Karpas-422 (cell line): ENCODE results near the gene PKNOX2. TPM values are rescaled to one million over a fixed set of nuclear protein-coding genes. Genes with fewer than 3 reads are reported as not detected.

Experiments used
- DNase-seq: peaks from one replicate; pipeline ENCODE4 v3.0.0-alpha.2; 2015
- H2AFZ ChIP-seq: fragments of 200-600 bp; sonication (generic); 2 replicates; pipeline ENCODE4 v1.6.1; 2014; ENCODE audit warnings: antibody characterized with exemption, low read length, mixed read lengths
- H3K27ac ChIP-seq: fragments of 200-600 bp; sonication (generic); 2 replicates; pipeline ENCODE4 v1.5.1; 2014; ENCODE audit warnings: mild to moderate bottlenecking, low read length, moderate library complexity
- H3K27me3 ChIP-seq: fragments of 200-600 bp; sonication (generic); 2 replicates; pipeline ENCODE4 v1.6.1; 2014; ENCODE audit warnings: low read length, mixed read lengths
- H3K36me3 ChIP-seq: fragments of 200-600 bp; sonication (generic); 2 replicates; pipeline ENCODE4 v1.6.1; 2014; ENCODE audit warnings: low read length, mixed read lengths; ENCODE audit not compliant: insufficient read depth
- H3K4me1 ChIP-seq: fragments of 200-600 bp; sonication (generic); 2 replicates; pipeline ENCODE4 v1.6.1; 2014; ENCODE audit warnings: mild to moderate bottlenecking, low read length, mixed read lengths
- H3K4me2 ChIP-seq: fragments of 200-600 bp; sonication (generic); 2 replicates; pipeline ENCODE4 v1.6.1; 2014; ENCODE audit warnings: low read length, low read depth, mild to moderate bottlenecking; ENCODE audit not compliant: poor library complexity, severe bottlenecking
- H3K4me3 ChIP-seq: fragments of 200-600 bp; sonication (generic); 2 replicates; pipeline ENCODE4 v1.5.1; 2014; ENCODE audit warnings: mild to moderate bottlenecking, antibody characterized with exemption, low read length, mixed read lengths
- H3K79me2 ChIP-seq: fragments of 200-600 bp; sonication (generic); 2 replicates; pipeline ENCODE4 v1.6.1; 2014; ENCODE audit warnings: mild to moderate bottlenecking, low read length, mixed read lengths
- H3K9ac ChIP-seq: fragments of 200-600 bp; sonication (generic); 2 replicates; pipeline ENCODE4 v1.6.0; 2014; ENCODE audit warnings: low read length
- H3K9me2 ChIP-seq: fragments of 200-600 bp; sonication (generic), shearing (Covaris generic); replicated peaks from 2 replicates; pipeline ENCODE4 v1.6.0; 2014; ENCODE audit warnings: mild to moderate bottlenecking, low read length, moderate library complexity; ENCODE audit not compliant: insufficient read depth
- H3K9me3 ChIP-seq: fragments of 300-700, 200-600 bp; sonication (generic); 2 replicates; pipeline ENCODE4 v1.6.1; 2014; ENCODE audit warnings: low read length, mixed read lengths
- H4K20me1 ChIP-seq: fragments of 200-600 bp; sonication (generic); 2 replicates; pipeline ENCODE4 v1.6.1; 2014; ENCODE audit warnings: mild to moderate bottlenecking, antibody characterized with exemption, low read length, low read depth; ENCODE audit not compliant: insufficient read depth
- total RNA-seq: library from RNA; depleted of rRNA; stranded (reverse); fragments of >200 nt; shearing (Covaris generic); gene quantifications from 2 replicates; pipeline ENCODE4 v1.2.3, GENCODE V29; 2014; ENCODE audit warnings: low replicate concordance

PKNOX2 gene
- total RNA-seq, 1 experiment from 2014 or later, result 1.5 TPM

DNA sequence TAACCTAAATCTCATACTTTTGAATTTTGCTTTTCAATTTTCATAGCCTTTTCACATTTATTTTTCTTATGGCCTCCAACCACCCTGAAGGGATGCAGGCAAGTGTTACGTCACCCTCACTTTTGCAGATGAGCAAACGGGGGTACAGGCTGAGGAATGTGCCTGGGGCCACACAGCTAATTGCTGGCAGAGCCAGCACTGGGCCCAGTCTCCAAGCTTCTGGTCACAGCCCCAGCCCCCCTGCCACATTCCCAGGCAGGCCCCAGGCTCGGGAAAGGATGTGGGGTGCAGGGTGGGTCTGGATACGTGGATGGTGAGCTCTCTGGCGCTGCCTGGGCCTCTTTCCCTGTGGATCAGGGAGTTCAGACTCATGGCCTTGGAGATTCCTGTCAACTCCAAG lies 138.6 kb downstream of the PKNOX2 start:
- no peaks in the 10 kb centered on the region for H3K36me3 ChIP-seq
- H2AFZ ChIP-seq, result no peak overlapping the region
- no peak overlapping the region for H3K4me3 ChIP-seq
- H3K4me2 ChIP-seq, result no peak overlapping the region
- H3K27ac ChIP-seq, result no peak overlapping the region
- DNase-seq, result no peak
- no peaks in the 10 kb centered on the region for H3K9me3 ChIP-seq
- H3K9me2 ChIP-seq, result no peaks in the 10 kb centered on the region
- H3K9ac ChIP-seq, result no peak overlapping the region
- no peaks in the 10 kb centered on the region for H4K20me1 ChIP-seq
- no peaks in the 10 kb centered on the region for H3K79me2 ChIP-seq
- H3K27me3 ChIP-seq, result no peaks in the 10 kb centered on the region
- peaks cover 7% of the 10 kb centered on the region for H3K4me1 ChIP-seq

DNA sequence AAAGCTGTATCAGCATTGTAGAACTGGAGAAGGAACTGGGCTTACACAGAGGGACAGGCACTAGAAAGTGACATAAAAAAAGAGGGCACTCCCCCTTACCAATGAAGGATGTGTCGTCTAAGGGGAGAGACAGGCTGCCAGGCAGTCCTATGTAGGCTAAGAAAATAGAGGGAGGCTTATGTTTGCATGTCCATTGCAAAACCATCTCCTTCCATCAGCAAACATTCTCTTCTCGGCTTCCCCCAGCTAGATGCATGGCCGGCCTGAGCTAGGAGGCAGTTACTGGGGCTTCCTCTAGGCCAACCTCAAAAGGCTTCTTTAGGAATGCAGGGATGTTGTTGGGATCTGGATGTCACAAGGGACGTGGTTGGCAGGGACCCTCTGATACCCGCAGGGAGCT lies 139.1 kb downstream of the PKNOX2 start:
- H3K79me2 ChIP-seq, result no peaks in the 10 kb centered on the region
- H3K4me3 ChIP-seq, result no peak overlapping the region
- H3K4me2 ChIP-seq, result no peak overlapping the region
- DNase-seq, result no peak
- no peaks in the 10 kb centered on the region for H3K9me2 ChIP-seq
- H3K36me3 ChIP-seq, result no peaks in the 10 kb centered on the region
- H4K20me1 ChIP-seq, result no peaks in the 10 kb centered on the region
- peaks cover 7% of the 10 kb centered on the region for H3K4me1 ChIP-seq
- H3K9ac ChIP-seq, result no peak overlapping the region
- no peaks in the 10 kb centered on the region for H3K27me3 ChIP-seq
- H3K9me3 ChIP-seq, result no peaks in the 10 kb centered on the region
- no peak overlapping the region for H2AFZ ChIP-seq
- no peak overlapping the region for H3K27ac ChIP-seq

DNA sequence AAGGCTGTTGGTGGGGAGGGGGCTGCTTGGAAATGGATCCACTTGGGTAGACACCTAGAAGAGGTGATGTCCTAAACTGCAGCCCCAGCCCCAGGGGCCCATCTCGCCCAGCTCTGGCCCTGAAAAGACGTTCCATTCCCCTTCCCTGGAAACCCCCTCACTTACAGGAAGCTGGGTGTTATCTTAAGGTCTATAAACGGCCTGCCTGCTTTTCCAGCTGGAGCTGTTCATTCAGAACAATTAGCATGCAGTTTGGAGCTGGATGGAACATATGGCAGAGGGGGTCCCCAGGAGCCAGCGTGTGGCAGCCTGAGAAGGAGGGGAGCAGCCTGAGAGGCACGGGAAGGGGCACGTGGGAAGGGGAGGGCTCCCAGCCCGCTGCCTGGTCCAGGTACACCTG lies 139.6 kb downstream of the PKNOX2 start:
- H3K4me3 ChIP-seq, result no peak overlapping the region
- no peaks in the 10 kb centered on the region for H3K9me3 ChIP-seq
- no peaks in the 10 kb centered on the region for H3K27me3 ChIP-seq
- peaks cover 7% of the 10 kb centered on the region for H3K4me1 ChIP-seq
- H3K9me2 ChIP-seq, result no peaks in the 10 kb centered on the region
- no peaks in the 10 kb centered on the region for H3K36me3 ChIP-seq
- H4K20me1 ChIP-seq, result no peaks in the 10 kb centered on the region
- no peak for DNase-seq
- H2AFZ ChIP-seq, result no peak overlapping the region
- H3K79me2 ChIP-seq, result no peaks in the 10 kb centered on the region
- H3K4me2 ChIP-seq, result no peak overlapping the region
- H3K27ac ChIP-seq, result no peak overlapping the region
- no peak overlapping the region for H3K9ac ChIP-seq

DNA sequence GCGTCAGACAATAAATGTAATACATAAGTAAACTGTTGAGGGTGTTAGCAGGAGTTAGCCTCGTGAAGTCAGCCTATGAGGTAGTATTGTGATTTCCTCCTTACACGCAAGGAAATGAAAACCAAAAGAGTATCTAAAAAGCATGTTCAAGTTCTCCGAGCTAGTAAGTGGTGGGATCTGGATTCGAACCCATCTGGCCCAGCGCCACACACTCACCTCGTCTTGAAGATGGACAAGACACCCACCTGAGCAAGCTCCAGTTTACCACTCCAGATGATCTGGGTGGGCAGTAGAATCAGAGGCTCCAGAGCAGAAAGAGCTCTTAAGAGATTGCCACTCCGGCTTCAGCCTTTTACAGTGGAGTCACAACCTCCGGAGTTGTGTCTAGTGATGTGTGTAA lies 140.3 kb downstream of the PKNOX2 start:
- Histone ChIP-seq H3K36me3 (no peaks in the 10 kb centered on the region), H3K9me3 (no peaks in the 10 kb centered on the region), H3K27me3 (no peaks in the 10 kb centered on the region), H3K79me2 (no peaks in the 10 kb centered on the region), H3K4me1 (peaks cover 7% of the 10 kb centered on the region), H3K27ac (no peak overlapping the region), H3K9me2 (no peaks in the 10 kb centered on the region), H4K20me1 (no peaks in the 10 kb centered on the region), H2AFZ (no peak overlapping the region), H3K4me2 (no peak overlapping the region), H3K9ac (no peak overlapping the region), H3K4me3 (no peak overlapping the region)
- DNase-seq, result no peak

DNA sequence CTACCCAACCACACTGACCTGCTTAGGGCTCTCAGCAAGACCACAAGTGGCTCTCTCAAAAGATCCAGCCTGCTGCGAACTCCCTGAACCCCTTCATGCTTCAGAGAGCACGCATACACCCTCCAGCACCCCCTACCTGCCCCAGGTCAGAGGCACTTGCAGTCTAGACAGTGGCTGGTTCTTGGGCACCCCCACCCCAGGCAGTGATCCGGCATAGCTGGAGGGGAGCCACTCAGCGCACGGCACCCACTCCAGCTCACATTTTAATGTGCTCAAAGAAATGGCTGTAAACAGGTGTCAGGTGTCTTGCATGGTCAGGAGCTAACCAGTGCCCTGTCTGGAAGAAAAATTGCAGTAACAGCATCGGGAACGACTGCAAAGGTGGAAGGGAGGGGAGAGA lies 140.8 kb downstream of the PKNOX2 start:
- no peaks in the 10 kb centered on the region for H3K9me3 ChIP-seq

DNA sequence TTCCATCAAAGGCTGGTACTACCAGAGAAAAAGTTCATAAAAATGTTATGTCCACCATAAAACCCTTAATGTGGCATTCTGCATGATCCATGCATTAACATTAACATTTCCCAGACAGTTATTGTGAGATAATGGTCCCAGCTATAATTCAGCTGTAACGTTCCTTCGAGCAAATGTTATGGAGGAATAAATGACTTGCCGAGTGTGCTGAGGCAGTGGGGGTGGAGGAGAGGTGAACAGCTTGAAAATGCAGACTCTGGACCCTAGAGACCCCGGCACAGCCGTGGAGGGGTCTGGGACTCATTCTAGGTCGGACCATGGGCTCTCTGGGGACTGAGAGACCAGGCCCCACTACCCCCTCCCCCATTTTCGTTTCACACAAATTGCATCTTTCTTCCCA lies 141.9 kb downstream of the PKNOX2 start:
- no peak overlapping the region for H3K27ac ChIP-seq

More for the DNA sequence above, 140.8 kb downstream of the PKNOX2 start:
- Histone ChIP-seq H3K36me3 (no peaks in the 10 kb centered on the region), H3K9me2 (no peaks in the 10 kb centered on the region), H3K4me2 (no peak overlapping the region), H3K4me1 (peaks cover 7% of the 10 kb centered on the region), H2AFZ (no peak overlapping the region), H3K79me2 (no peaks in the 10 kb centered on the region), H4K20me1 (no peaks in the 10 kb centered on the region), H3K27me3 (no peaks in the 10 kb centered on the region), H3K9ac (no peak overlapping the region), H3K4me3 (no peak overlapping the region), H3K27ac (no peak overlapping the region)
- DNase-seq, result no peak

DNA sequence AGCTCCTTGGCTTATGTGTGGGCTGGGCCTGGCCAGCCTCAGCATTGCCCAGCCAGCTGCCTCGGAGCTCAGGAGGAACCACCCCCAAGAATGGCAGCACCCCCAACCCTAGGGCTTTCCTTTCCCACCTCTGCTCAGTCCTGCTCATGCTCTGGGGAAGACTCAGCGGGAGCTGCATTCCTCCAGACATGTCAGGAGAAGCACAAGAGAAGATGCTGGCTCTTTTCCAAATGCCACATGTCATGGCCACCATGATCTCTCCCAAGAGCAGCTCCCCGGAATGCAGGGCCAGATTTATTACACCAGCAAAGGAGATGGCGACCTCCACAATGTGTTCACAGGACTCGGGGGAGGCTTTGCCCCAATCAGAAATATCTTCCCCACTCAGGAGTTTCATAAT lies 143.7 kb downstream of the PKNOX2 start:
- no peaks in the 10 kb centered on the region for H3K9me3 ChIP-seq
- DNase-seq, result no peak
- no peak overlapping the region for H3K9ac ChIP-seq

More for the DNA sequence above, 141.9 kb downstream of the PKNOX2 start:
- Histone ChIP-seq H3K4me3 (no peak overlapping the region), H3K27me3 (no peaks in the 10 kb centered on the region), H3K36me3 (no peaks in the 10 kb centered on the region), H3K9me2 (no peaks in the 10 kb centered on the region), H4K20me1 (no peaks in the 10 kb centered on the region), H3K9ac (no peak overlapping the region), H3K9me3 (no peaks in the 10 kb centered on the region), H2AFZ (no peak overlapping the region), H3K4me2 (no peak overlapping the region), H3K79me2 (no peaks in the 10 kb centered on the region), H3K4me1 (no peaks in the 10 kb centered on the region)
- DNase-seq, result no peak

DNA sequence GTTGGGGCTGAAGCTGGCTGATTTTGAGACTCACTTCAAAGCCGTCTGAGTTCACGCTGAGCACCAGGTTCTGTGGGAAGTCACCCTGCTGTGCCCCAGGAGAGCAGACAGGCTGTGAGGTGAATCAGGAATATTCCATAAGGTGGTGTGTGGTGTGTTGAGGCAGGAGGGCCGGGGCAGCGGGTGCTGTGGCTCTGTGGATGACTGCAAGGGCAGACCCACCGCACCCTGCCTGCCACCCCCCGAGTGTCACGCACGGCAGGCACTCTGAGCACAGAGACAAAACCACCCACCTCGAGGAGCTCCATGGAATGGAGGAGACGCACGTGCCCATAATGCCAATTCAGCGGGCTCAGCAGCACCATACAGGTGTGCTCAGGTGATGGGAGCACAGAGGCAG lies 147.8 kb downstream of the PKNOX2 start:
- Histone ChIP-seq H3K27me3 (no peaks in the 10 kb centered on the region), H3K4me2 (no peak overlapping the region), H3K36me3 (no peaks in the 10 kb centered on the region), H3K9me3 (no peaks in the 10 kb centered on the region), H3K9ac (no peak overlapping the region), H3K79me2 (no peaks in the 10 kb centered on the region), H3K27ac (no peak overlapping the region), H4K20me1 (no peaks in the 10 kb centered on the region), H3K9me2 (no peaks in the 10 kb centered on the region), H2AFZ (no peak overlapping the region), H3K4me1 (no peaks in the 10 kb centered on the region), H3K4me3 (no peak overlapping the region)
- DNase-seq, result no peak

More for the DNA sequence above, 143.7 kb downstream of the PKNOX2 start:
- no peaks in the 10 kb centered on the region for H3K4me1 ChIP-seq
- H3K36me3 ChIP-seq, result no peaks in the 10 kb centered on the region
- H3K27me3 ChIP-seq, result no peaks in the 10 kb centered on the region
- no peaks in the 10 kb centered on the region for H4K20me1 ChIP-seq
- H3K27ac ChIP-seq, result no peak overlapping the region
- no peak overlapping the region for H3K4me2 ChIP-seq
- H3K4me3 ChIP-seq, result no peak overlapping the region
- no peaks in the 10 kb centered on the region for H3K79me2 ChIP-seq
- no peak overlapping the region for H2AFZ ChIP-seq
- no peaks in the 10 kb centered on the region for H3K9me2 ChIP-seq

DNA sequence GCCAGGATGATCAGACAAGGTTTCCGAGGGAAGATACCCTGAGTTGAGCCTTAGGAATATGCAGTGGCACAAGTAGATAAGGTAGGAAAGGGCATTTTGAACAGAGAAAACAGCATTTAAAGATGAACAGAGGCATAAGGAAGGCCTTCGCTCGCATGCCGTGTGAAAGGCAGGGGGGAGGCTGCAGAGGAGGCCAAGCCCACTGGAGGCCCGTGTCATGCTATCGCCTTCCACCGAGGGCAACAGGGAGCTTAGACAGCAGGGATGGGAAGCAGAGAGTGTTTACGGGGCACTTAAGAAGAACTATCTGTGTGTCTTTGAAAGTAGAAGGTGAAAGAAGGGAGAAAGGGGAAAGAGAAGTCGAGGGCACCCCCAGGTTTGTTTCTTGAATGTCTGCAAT lies 148.3 kb downstream of the PKNOX2 start:
- Histone ChIP-seq H2AFZ (no peak overlapping the region), H3K27ac (no peak overlapping the region), H3K4me2 (no peak overlapping the region), H3K9me2 (no peaks in the 10 kb centered on the region), H4K20me1 (no peaks in the 10 kb centered on the region), H3K9me3 (no peaks in the 10 kb centered on the region), H3K4me3 (no peak overlapping the region), H3K79me2 (no peaks in the 10 kb centered on the region), H3K27me3 (no peaks in the 10 kb centered on the region), H3K4me1 (no peaks in the 10 kb centered on the region), H3K9ac (no peak overlapping the region), H3K36me3 (no peaks in the 10 kb centered on the region)
- no peak for DNase-seq
